D721Med (cell line): ENCODE measurements around the gene UBE2QL1.

ENCODE experiments used
- DNase-seq: peaks from one replicate; pipeline ENCODE4 v3.0.0; 2011; ENCODE audit warnings: low spot score; ENCODE audit not compliant: insufficient read length
- FAIRE-seq: peaks from 2 replicates; lab custom pipeline; 2011; peaks lifted over from hg19 to GRCh38; lab: Jason Lieb, UNC
- CTCF ChIP-seq: IDR thresholded peaks from 2 replicates; pipeline ENCODE4 v1.5.1; 2012; ENCODE audit warnings: mild to moderate bottlenecking, control low read depth; ENCODE audit not compliant: insufficient read depth; ENCODE audit errors: missing control alignments

UBE2QL1 gene

GRCh38 chr5:6516823-6517222, 68.2 kb downstream of the UBE2QL1 start:
- TF ChIP-seq CTCF = no peak
- FAIRE-seq (no peak), DNase-seq (no peak)

DNA sequence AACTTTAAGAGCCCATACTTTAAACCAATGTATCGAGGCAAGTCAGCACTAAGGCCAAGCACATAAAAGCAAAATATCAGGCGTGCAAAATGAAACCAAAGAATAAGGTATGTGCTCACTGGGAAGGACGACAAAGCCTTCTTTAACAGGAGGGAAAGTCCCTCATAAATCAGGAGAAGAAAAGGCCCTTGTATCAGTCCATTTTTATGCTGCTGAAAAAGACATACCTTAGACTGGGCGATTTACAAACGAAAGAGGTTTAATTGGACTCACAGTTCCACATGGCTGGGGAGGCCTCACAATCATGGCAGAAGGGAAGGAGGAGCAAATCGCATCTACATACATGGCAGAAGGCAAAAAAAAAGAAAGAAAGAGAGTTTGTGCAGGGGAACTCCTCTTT, 68.9 kb downstream of the UBE2QL1 start:
- FAIRE-seq = no peak
- DNase-seq = no peak
- TF ChIP-seq CTCF = no peak

- FAIRE-seq (no peak), DNase-seq (no peak)
- TF ChIP-seq CTCF = no peak
These were observed 69.8 kb downstream of the UBE2QL1 start for GRCh38 chr5:6518298-6519057.

GRCh38 chr5:6520201-6520600, 71.5 kb downstream of the UBE2QL1 start:
- TF ChIP-seq CTCF = no peak
- DNase-seq (no peak), FAIRE-seq (no peak)

- DNase-seq (no peak), FAIRE-seq (no peak)
- no peak for TF ChIP-seq CTCF
These were observed 73.7 kb downstream of the UBE2QL1 start for GRCh38 chr5:6522331-6522730.

DNA sequence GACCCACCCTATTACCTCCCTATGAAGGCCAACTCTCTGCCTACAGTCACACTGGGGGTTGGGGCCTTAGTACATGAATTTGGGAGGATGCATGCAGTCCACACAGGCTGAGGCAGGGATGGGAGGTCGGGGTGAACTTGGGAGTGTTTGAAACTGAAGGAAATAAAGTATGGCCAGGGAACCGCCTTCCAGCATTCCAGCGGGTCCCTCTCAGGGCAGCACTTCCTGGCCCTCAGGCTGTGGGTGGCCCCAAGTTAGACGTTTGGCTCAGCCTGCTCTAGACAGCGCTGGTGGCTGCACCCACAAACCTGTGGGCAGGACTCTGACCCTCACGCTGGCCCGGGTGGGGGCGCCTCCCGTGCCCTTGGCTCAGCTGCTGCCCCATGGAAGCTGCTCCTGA, 74.3 kb downstream of the UBE2QL1 start:
- FAIRE-seq (no peak), DNase-seq (no peak)
- no peak for TF ChIP-seq CTCF

DNA sequence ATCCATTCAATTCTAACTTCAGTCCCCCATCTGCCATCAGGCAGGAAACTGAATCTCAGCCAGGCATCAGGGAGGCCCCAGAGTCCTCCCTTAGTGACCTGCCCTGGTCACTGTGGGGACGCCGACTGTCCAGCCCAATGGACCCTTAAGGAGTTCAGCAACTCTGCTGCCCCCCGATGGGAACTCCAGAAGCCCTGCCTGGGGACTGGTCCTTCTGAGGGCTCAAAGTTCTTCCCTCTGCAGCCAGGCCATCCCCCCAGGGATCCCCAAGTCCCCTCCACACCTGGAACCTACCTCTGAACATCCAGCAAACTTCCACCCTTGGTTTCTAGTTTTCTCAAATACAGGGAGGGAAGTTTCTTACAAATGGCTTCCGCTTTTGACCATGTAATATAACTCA, 76.8 kb downstream of the UBE2QL1 start:
- TF ChIP-seq CTCF = no peak
- DNase-seq (no peak), FAIRE-seq (no peak)
